Sigmoid colon (tissue), 4 donors: ENCODE measurements around the gene PTPN3.

Source experiments
- CTCF ChIP-seq, 4 experiments: fragments of 450-650 bp in 3 of 4; fragments of 200-600 bp in 1 of 4; IDR thresholded peaks; one replicate each; pipeline ENCODE4 v1.5.1; 2016 to 2019; ENCODE audit warnings: antibody characterized with exemption in 4 of 4, mild to moderate bottlenecking in 3 of 4, moderate library complexity in 2 of 4
- EP300 ChIP-seq, 4 donors: sonication (generic); formaldehyde crosslinking; IDR thresholded peaks; one replicate each; pipeline ENCODE4 v1.6.1; 2017; ENCODE audit warnings: antibody characterized with exemption in 4 of 4
- POLR2A ChIP-seq, 2 donors: fragments of 450-650 bp; IDR thresholded peaks; one replicate each; pipeline ENCODE4 v1.6.1; 2016; ENCODE audit warnings: antibody characterized with exemption in 2 of 2, mild to moderate bottlenecking in 2 of 2, moderate library complexity in 2 of 2
- POLR2AphosphoS5 ChIP-seq, 4 donors: sonication (generic); formaldehyde crosslinking; IDR thresholded peaks; one replicate each; pipeline ENCODE4 v1.6.1; 2017; ENCODE audit warnings: antibody characterized with exemption in 4 of 4

GRCh38 chr9:109493648-109494047, 4.5 kb downstream of the PTPN3 start:
- no peak for TF ChIP-seq CTCF (IDR thresholded peaks at IDR 0.05)
- TF ChIP-seq EP300 (IDR thresholded peaks at IDR 0.05) = no peak
- no peak for TF ChIP-seq POLR2A (IDR thresholded peaks at IDR 0.05)
- no peak for TF ChIP-seq POLR2AphosphoS5 (IDR thresholded peaks at IDR 0.05)
